ENCODE measurements around the gene TIMP1. TPM values are rescaled to one million over a fixed set of nuclear protein-coding genes. Genes with fewer than 3 reads are reported as not detected.

The TIMP1 gene
- total RNA-seq, 1 donor from 2014 or later = 479 TPM

DNA sequence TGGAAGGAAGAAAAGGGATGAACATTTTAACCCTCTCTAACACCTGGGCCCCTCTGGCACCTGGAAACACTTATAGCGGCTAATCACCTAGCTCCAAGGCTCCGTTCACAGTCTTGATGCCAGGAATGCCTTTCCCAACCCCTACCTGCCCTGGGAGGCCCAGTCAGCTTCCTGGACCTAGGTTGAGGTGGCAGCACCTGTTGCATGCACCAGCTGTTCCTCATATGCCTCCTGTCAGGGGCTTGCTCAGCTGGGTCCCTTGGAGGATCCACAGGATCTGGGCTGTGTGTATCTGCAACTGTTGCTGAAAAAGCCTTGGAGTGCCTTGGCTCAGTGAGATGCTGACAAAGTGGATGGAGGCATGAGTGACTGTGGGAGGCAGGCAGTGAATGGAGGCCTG, 43.1 kb downstream of the TIMP1 start:
- Histone ChIP-seq H3K27me3 (ENCODE audit: insufficient read depth, low read length) (no peaks in the 10 kb centered on the region), H3K9me3 (ENCODE audit: insufficient read depth, low read depth, low read length) (no peaks in the 10 kb centered on the region), H3K9ac (ENCODE audit: low read length) (no peak overlapping the region), H3K36me3 (ENCODE audit: insufficient read depth, low read length) (no peaks in the 10 kb centered on the region), H3K4me1 (ENCODE audit: insufficient read depth, low read length) (no peaks in the 10 kb centered on the region), H3K4me2 (ENCODE audit: low read length) (no peak overlapping the region), H3K4me3 (ENCODE audit: insufficient read depth, low read depth, low read length) (no peak overlapping the region), H3K79me2 (ENCODE audit: insufficient read depth, low read length) (no peaks in the 10 kb centered on the region), H2AFZ (ENCODE audit: low read depth, low read length) (no peak overlapping the region), H4K20me1 (ENCODE audit: insufficient read depth, low read length) (no peaks in the 10 kb centered on the region), H3K27ac (ENCODE audit: low read depth, low read length) (no peak overlapping the region)
- FAIRE-seq (no peak), DNase-seq (ENCODE audit: low read depth) (no peak)
- peaks cover 5% of the 10 kb centered on the region for H3K4me1 Mint-ChIP-seq (ENCODE audit: low read depth, unreplicated experiment)
- H3K27ac Mint-ChIP-seq (ENCODE audit: unreplicated experiment) = no peak overlapping the region
- H3K9me3 Mint-ChIP-seq (ENCODE audit: unreplicated experiment) = no peaks in the 10 kb centered on the region
- no peak for TF ChIP-seq EZH2 (IDR thresholded peaks at IDR 0.05; ENCODE audit: insufficient read depth, low read length)
- TF ChIP-seq, protein P1, sequence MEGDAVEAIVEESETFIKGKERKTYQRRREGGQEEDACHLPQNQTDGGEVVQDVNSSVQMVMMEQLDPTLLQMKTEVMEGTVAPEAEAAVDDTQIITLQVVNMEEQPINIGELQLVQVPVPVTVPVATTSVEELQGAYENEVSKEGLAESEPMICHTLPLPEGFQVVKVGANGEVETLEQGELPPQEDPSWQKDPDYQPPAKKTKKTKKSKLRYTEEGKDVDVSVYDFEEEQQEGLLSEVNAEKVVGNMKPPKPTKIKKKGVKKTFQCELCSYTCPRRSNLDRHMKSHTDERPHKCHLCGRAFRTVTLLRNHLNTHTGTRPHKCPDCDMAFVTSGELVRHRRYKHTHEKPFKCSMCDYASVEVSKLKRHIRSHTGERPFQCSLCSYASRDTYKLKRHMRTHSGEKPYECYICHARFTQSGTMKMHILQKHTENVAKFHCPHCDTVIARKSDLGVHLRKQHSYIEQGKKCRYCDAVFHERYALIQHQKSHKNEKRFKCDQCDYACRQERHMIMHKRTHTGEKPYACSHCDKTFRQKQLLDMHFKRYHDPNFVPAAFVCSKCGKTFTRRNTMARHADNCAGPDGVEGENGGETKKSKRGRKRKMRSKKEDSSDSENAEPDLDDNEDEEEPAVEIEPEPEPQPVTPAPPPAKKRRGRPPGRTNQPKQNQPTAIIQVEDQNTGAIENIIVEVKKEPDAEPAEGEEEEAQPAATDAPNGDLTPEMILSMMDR (IDR thresholded peaks at IDR 0.05; ENCODE audit: insufficient read depth, low read depth, low read length) = no peak
- peaks cover 9% of the 10 kb centered on the region for H3K27me3 Mint-ChIP-seq (ENCODE audit: low read depth, unreplicated experiment)
- no peak overlapping the region for H3K4me3 Mint-ChIP-seq (ENCODE audit: unreplicated experiment)
- no peaks in the 10 kb centered on the region for H3K36me3 Mint-ChIP-seq (ENCODE audit: low read depth, unreplicated experiment)

DNA sequence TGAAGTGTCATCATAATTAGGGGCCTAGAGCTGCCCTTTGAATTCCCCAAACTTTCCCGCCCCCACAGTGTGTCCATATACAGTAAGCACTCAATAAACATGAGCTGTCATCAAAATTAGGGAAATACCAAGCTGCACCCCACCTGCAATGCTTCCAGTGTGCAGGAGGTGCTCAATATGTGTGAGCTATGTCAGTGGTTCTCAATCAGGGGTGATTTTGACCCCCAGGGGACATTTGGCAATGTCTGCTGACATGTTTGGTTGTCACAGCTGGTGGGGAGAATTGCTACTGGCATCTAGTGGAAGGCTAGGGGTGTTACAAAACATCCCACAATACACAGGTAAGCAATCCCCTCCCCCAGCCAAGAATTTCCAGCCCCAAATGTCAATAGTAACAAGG, 46.7 kb downstream of the TIMP1 start:
- no peak overlapping the region for H2AFZ ChIP-seq (ENCODE audit: low read depth, low read length)
- Mint-ChIP-seq H3K9me3 (ENCODE audit: unreplicated experiment) (no peaks in the 10 kb centered on the region), H3K4me3 (ENCODE audit: unreplicated experiment) (no peak overlapping the region), H3K36me3 (ENCODE audit: low read depth, unreplicated experiment) (no peaks in the 10 kb centered on the region), H3K27me3 (ENCODE audit: low read depth, unreplicated experiment) (peaks cover 3% of the 10 kb centered on the region), H3K27ac (ENCODE audit: unreplicated experiment) (no peak overlapping the region), H3K4me1 (ENCODE audit: low read depth, unreplicated experiment) (peaks cover 5% of the 10 kb centered on the region)
- FAIRE-seq (peak; percentile 41), DNase-seq (ENCODE audit: low read depth) (no peak)
- no peaks in the 10 kb centered on the region for H3K27me3 ChIP-seq (ENCODE audit: insufficient read depth, low read length)
- H3K79me2 ChIP-seq (ENCODE audit: insufficient read depth, low read length) = no peaks in the 10 kb centered on the region
- no peak overlapping the region for H3K4me3 ChIP-seq (ENCODE audit: insufficient read depth, low read depth, low read length)
- H3K4me2 ChIP-seq (ENCODE audit: low read length) = no peak overlapping the region
- H3K9ac ChIP-seq (ENCODE audit: low read length) = no peak overlapping the region
- TF ChIP-seq, protein P1 (IDR thresholded peaks at IDR 0.05; ENCODE audit: insufficient read depth, low read depth, low read length) = no peak
- no peak for TF ChIP-seq EZH2 (IDR thresholded peaks at IDR 0.05; ENCODE audit: insufficient read depth, low read length)
- H3K9me3 ChIP-seq (ENCODE audit: insufficient read depth, low read depth, low read length) = no peaks in the 10 kb centered on the region
- H3K36me3 ChIP-seq (ENCODE audit: insufficient read depth, low read length) = no peaks in the 10 kb centered on the region
- H3K4me1 ChIP-seq (ENCODE audit: insufficient read depth, low read length) = no peaks in the 10 kb centered on the region
- H4K20me1 ChIP-seq (ENCODE audit: insufficient read depth, low read length) = no peaks in the 10 kb centered on the region
- no peak overlapping the region for H3K27ac ChIP-seq (ENCODE audit: low read depth, low read length)

DNA sequence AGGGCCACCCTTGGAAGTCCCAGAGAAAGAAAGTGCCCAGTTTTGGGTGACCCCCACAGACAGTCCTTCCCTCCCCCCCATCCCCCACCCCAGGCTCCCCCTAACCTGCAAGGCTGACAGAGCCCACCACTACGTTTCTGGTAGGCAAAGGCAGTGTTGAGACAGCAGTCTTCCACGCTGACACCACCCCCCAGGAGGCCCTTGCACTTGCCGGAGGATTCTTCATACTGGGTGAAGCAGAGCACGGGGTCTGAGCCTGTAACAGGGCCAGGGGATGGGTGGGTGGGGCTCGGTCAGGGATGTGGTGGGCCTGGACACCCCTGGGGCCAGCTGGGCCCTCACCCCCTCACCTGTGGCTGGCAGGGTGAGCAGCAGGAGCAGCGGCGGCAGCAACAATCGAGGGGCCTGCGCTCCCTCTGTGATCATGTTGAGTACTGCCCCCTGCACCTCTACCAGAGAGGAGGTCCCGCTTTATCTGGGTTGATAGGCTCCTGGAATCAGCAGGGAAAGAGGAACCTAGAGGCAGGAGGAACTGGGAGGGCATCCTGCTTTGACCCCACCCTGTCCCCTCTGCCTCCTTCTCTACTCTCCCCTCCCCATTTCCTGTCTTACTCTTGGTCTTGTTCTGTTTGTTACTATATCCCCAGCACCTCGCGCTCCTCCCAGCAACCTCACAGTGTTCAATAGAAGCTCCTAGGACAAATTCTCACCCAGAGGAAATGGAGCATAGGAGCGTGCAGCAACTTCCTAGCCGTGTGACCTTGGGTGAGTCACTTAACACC, 47.4 kb downstream of the TIMP1 start, which contains the start of gene CFP:
Gene CFP, minus strand, starts transcription at position 512 of the 782 bp plus-strand sequence. Its CDS starts 86 bp downstream, at position 426.
- no peaks in the 10 kb centered on the region for H3K79me2 ChIP-seq (ENCODE audit: insufficient read depth, low read length)
- no peak within 1 kb of the TSS for H3K27ac ChIP-seq (ENCODE audit: low read depth, low read length)
- DNase-seq (ENCODE audit: low read depth) (no peak), FAIRE-seq (no peak)
- no peaks in the 10 kb centered on the region for H3K4me1 ChIP-seq (ENCODE audit: insufficient read depth, low read length)
- Mint-ChIP-seq H3K4me1 (ENCODE audit: low read depth, unreplicated experiment) (peaks cover 5% of the 10 kb centered on the region), H3K27ac (ENCODE audit: unreplicated experiment) (no peak within 1 kb of the TSS), H3K4me3 (ENCODE audit: unreplicated experiment) (no peak within 1 kb of the TSS), H3K36me3 (ENCODE audit: low read depth, unreplicated experiment) (no peaks in the 10 kb centered on the region), H3K9me3 (ENCODE audit: unreplicated experiment) (no peaks in the 10 kb centered on the region), H3K27me3 (ENCODE audit: low read depth, unreplicated experiment) (peaks cover 3% of the 10 kb centered on the region)
- no peak within 1 kb of the TSS for H3K4me2 ChIP-seq (ENCODE audit: low read length)
- no peak within 1 kb of the TSS for H3K4me3 ChIP-seq (ENCODE audit: insufficient read depth, low read depth, low read length)
- no peak within 1 kb of the TSS for H3K9ac ChIP-seq (ENCODE audit: low read length)
- H3K9me3 ChIP-seq (ENCODE audit: insufficient read depth, low read depth, low read length) = no peaks in the 10 kb centered on the region
- no peaks in the 10 kb centered on the region for H3K27me3 ChIP-seq (ENCODE audit: insufficient read depth, low read length)
- TF ChIP-seq EZH2 (IDR thresholded peaks at IDR 0.05; ENCODE audit: insufficient read depth, low read length) = no peak
- TF ChIP-seq, protein P1 (IDR thresholded peaks at IDR 0.05; ENCODE audit: insufficient read depth, low read depth, low read length) = no peak
- H2AFZ ChIP-seq (ENCODE audit: low read depth, low read length) = no peak within 1 kb of the TSS
- no peaks in the 10 kb centered on the region for H4K20me1 ChIP-seq (ENCODE audit: insufficient read depth, low read length)
- H3K36me3 ChIP-seq (ENCODE audit: insufficient read depth, low read length) = no peaks in the 10 kb centered on the region

All from astrocyte (in vitro differentiated cells and primary cell).